KMS-11 (cell line): ENCODE measurements around the gene B4GALNT1.

Source experiments
- H2AFZ ChIP-seq: fragments of 200-600 bp; sonication (generic); 2 replicates; pipeline ENCODE4 v1.6.1; 2016; ENCODE audit warnings: antibody characterized with exemption, mixed run types, low read depth
- H3K27ac ChIP-seq: fragments of 200-600 bp; sonication (generic); 2 replicates; pipeline ENCODE4 v1.6.1; 2016; ENCODE audit warnings: mild to moderate bottlenecking, mixed run types
- H3K27me3 ChIP-seq: fragments of 200-600 bp; sonication (generic); 2 replicates; pipeline ENCODE4 v1.6.1; 2017; ENCODE audit warnings: mild to moderate bottlenecking, low read depth, mixed run types, moderate library complexity; ENCODE audit not compliant: insufficient read depth
- H3K36me3 ChIP-seq: fragments of 200-600 bp; sonication (generic); 2 replicates; pipeline ENCODE4 v1.6.1; 2017; ENCODE audit warnings: mild to moderate bottlenecking, mixed run types; ENCODE audit not compliant: insufficient read depth
- H3K4me1 ChIP-seq: fragments of 200-600 bp; sonication (generic); 2 replicates; pipeline ENCODE4 v1.6.1; 2016; ENCODE audit warnings: mild to moderate bottlenecking, low read depth, mixed run types; ENCODE audit not compliant: poor library complexity, severe bottlenecking
- H3K4me2 ChIP-seq: fragments of 200-600 bp; sonication (generic); 2 replicates; pipeline ENCODE4 v1.7.0; 2016; ENCODE audit warnings: mild to moderate bottlenecking, mixed run types
- H3K4me3 ChIP-seq: fragments of 200-600 bp; sonication (generic); IDR thresholded peaks from 2 replicates; pipeline ENCODE4 v1.6.1; 2017; ENCODE audit warnings: low read depth, low read length, mixed read lengths; ENCODE audit not compliant: insufficient read depth
- H3K79me2 ChIP-seq: fragments of 200-600 bp; sonication (generic); 2 replicates; pipeline ENCODE4 v1.6.1; 2016; ENCODE audit warnings: low read depth, mixed run types; ENCODE audit not compliant: insufficient read depth
- H3K9ac ChIP-seq: fragments of 200-600 bp; sonication (generic); 2 replicates; pipeline ENCODE4 v1.6.1; 2016; ENCODE audit warnings: mild to moderate bottlenecking, mixed run types
- H4K20me1 ChIP-seq: fragments of 200-600 bp; sonication (generic); 2 replicates; pipeline ENCODE4 v1.6.1; 2016; ENCODE audit warnings: mild to moderate bottlenecking, mixed run types; ENCODE audit not compliant: insufficient read depth
- TF ChIP-seq, protein P1 (sequence below): fragments of 200-600 bp; sonication (generic); conservative IDR thresholded peaks from 2 replicates; pipeline ENCODE4 v1.6.1; 2017; ENCODE audit warnings: low read depth, mild to moderate bottlenecking, antibody characterized with exemption, low read length, moderate library complexity, mixed read lengths

The B4GALNT1 gene

DNA sequence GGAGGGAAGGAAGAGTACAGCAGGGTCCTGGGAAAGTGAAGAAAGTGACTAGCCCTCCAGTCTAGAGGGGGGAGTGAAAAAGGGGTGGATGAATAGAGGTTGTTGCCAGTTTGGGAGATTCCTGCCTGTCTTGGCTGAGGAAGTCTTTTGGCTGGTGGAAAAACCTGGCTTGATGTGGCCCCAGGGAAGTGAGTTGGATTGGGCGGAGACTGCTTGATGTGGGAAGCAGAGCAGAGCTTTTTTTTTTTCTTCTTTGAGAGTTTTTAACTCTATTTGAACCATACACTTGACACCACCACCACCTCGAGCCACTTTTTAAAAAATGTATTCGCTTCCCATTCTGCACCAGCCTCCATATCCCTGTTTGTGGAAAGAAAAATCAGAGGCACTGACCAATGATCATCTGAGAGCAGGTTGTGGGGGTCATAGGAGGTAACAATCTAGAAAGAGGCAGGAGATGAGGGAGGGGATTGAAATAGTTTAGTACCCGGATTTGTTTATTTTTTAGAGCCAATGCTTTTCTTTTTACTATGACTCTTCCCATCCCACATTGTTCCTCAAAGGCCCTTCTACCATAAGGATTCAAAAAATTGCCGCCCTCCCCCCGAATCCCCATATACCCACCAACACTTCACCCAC is 29.1 kb downstream of the B4GALNT1 start:
- peak overlapping the region; percentile 71 for H3K27ac ChIP-seq
- peak overlapping the region; percentile 93 for H3K9ac ChIP-seq
- peaks cover 30% of the 10 kb centered on the region for H3K4me1 ChIP-seq
- TF ChIP-seq, protein P1, sequence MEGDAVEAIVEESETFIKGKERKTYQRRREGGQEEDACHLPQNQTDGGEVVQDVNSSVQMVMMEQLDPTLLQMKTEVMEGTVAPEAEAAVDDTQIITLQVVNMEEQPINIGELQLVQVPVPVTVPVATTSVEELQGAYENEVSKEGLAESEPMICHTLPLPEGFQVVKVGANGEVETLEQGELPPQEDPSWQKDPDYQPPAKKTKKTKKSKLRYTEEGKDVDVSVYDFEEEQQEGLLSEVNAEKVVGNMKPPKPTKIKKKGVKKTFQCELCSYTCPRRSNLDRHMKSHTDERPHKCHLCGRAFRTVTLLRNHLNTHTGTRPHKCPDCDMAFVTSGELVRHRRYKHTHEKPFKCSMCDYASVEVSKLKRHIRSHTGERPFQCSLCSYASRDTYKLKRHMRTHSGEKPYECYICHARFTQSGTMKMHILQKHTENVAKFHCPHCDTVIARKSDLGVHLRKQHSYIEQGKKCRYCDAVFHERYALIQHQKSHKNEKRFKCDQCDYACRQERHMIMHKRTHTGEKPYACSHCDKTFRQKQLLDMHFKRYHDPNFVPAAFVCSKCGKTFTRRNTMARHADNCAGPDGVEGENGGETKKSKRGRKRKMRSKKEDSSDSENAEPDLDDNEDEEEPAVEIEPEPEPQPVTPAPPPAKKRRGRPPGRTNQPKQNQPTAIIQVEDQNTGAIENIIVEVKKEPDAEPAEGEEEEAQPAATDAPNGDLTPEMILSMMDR, result no peak
- H3K27me3 ChIP-seq, result no peaks in the 10 kb centered on the region
- H3K4me3 ChIP-seq, result no peak overlapping the region
- H3K79me2 ChIP-seq, result no peaks in the 10 kb centered on the region
- no peaks in the 10 kb centered on the region for H4K20me1 ChIP-seq
- H2AFZ ChIP-seq, result peak overlapping the region; percentile 99
- H3K4me2 ChIP-seq, result peak overlapping the region; percentile 97
- no peaks in the 10 kb centered on the region for H3K36me3 ChIP-seq

DNA sequence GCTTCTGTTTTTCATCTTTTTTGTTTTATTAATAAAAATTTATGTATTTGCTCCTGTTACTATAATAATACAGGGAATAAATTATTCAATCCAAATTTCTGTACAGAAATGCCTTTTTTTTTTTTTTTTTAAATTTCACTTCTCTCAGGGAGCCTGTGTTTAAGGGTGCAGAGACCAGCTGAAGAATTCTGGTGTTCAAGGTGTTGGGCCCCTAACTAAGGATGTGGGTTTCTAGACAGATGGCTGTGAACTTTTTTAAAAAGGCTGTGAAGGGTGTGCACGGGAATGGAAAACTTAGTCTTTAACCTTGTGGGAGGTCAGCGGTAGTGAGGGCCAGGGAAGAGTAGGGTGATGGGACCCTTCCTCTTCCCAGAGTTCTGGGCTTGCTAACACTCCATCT is 29.7 kb downstream of the B4GALNT1 start:
- H2AFZ ChIP-seq, result no peak overlapping the region
- no peaks in the 10 kb centered on the region for H3K27me3 ChIP-seq
- H3K9ac ChIP-seq, result no peak overlapping the region
- peak overlapping the region; percentile 97; the same call in 1 of the 2 replicates for H3K4me2 ChIP-seq
- no peaks in the 10 kb centered on the region for H3K36me3 ChIP-seq
- peaks cover 30% of the 10 kb centered on the region for H3K4me1 ChIP-seq
- H4K20me1 ChIP-seq, result no peaks in the 10 kb centered on the region
- no peak overlapping the region for H3K27ac ChIP-seq
- H3K79me2 ChIP-seq, result no peaks in the 10 kb centered on the region
- TF ChIP-seq, protein P1, result no peak
- no peak overlapping the region for H3K4me3 ChIP-seq

DNA sequence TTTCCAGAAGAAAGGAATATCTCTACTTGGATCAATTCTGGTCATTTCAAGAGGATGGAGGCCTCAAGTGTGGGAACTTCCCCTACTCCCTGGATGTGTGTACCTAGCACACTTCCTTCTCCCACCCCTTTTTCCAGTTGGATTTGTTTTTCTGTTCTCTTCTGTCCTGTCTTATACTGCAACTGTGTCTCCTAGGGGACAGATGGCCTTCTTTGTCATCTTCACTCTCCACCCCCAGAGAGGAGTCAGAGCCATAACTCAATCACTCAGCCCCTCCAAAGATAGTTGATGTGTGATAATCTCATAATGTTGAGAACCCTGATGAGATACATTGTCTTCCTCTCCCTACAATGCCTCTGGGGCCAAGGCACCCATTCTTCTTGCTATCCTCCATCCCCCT is 30.5 kb downstream of the B4GALNT1 start:
- H3K4me1 ChIP-seq, result peaks cover 30% of the 10 kb centered on the region
- H3K27me3 ChIP-seq, result no peaks in the 10 kb centered on the region
- TF ChIP-seq, protein P1, result no peak
- no peak overlapping the region for H3K27ac ChIP-seq
- H3K36me3 ChIP-seq, result no peaks in the 10 kb centered on the region
- no peak overlapping the region for H2AFZ ChIP-seq
- no peaks in the 10 kb centered on the region for H3K79me2 ChIP-seq
- H3K4me3 ChIP-seq, result no peak overlapping the region
- no peak overlapping the region for H3K9ac ChIP-seq
- H3K4me2 ChIP-seq, result no peak overlapping the region
- no peaks in the 10 kb centered on the region for H4K20me1 ChIP-seq

- TF ChIP-seq, protein P1, result no peak
- Histone ChIP-seq H2AFZ (no peak overlapping the region), H3K27ac (no peak overlapping the region), H3K79me2 (no peaks in the 10 kb centered on the region), H3K27me3 (no peaks in the 10 kb centered on the region), H3K4me3 (no peak overlapping the region), H3K9ac (no peak overlapping the region), H3K36me3 (0 out of 2 replicates have a peak, but pooled peaks cover 3% of the 10 kb centered on the region), H4K20me1 (no peaks in the 10 kb centered on the region), H3K4me1 (peaks cover 19% of the 10 kb centered on the region), H3K4me2 (no peak overlapping the region)
These were observed 32.6 kb downstream of the B4GALNT1 start for GRCh38 chr12:57600395-57600794.
